ENCODE measurements around the gene TEP1.

TEP1 gene

GRCh38 chr14:20350860-20351259, 62.4 kb downstream of the TEP1 start:
- TF ChIP-seq CTCF (IDR thresholded peaks at IDR 0.05) (no peak), ZFX (IDR thresholded peaks at IDR 0.05; ENCODE audit: borderline replicate concordance) (no peak)
- H3K27ac ChIP-seq: no peak overlapping the region

- no peak overlapping the region for H3K27ac ChIP-seq
- TF ChIP-seq ZFX (IDR thresholded peaks at IDR 0.05; ENCODE audit: borderline replicate concordance): no peak
These were observed 63.0 kb downstream of the TEP1 start for GRCh38 chr14:20350282-20350681.

GRCh38 chr14:20347747-20348146, 65.6 kb downstream of the TEP1 start:
- TF ChIP-seq ZFX (IDR thresholded peaks at IDR 0.05; ENCODE audit: borderline replicate concordance): no peak
- TF ChIP-seq CTCF (IDR thresholded peaks at IDR 0.05): no peak
- no peak overlapping the region for H3K27ac ChIP-seq

- H3K27ac ChIP-seq: no peak overlapping the region
- no peak for TF ChIP-seq CTCF (IDR thresholded peaks at IDR 0.05)
- TF ChIP-seq ZFX (IDR thresholded peaks at IDR 0.05; ENCODE audit: borderline replicate concordance): no peak
These were observed 66.6 kb downstream of the TEP1 start for GRCh38 chr14:20346713-20347112.

- TF ChIP-seq CTCF (IDR thresholded peaks at IDR 0.05): no peak
- TF ChIP-seq ZFX (IDR thresholded peaks at IDR 0.05; ENCODE audit: borderline replicate concordance): no peak
These were observed 67.9 kb downstream of the TEP1 start for GRCh38 chr14:20345366-20345765.

GRCh38 chr14:20343862-20344220, 69.5 kb downstream of the TEP1 start:
- TF ChIP-seq ZFX (IDR thresholded peaks at IDR 0.05; ENCODE audit: borderline replicate concordance): no peak
- no peak for TF ChIP-seq CTCF (IDR thresholded peaks at IDR 0.05)

More at GRCh38 chr14:20345366-20345765, 67.9 kb downstream of the TEP1 start:
- H3K27ac ChIP-seq: no peak overlapping the region

GRCh38 chr14:20343092-20343861, 70.0 kb downstream of the TEP1 start, which contains the start of gene PARP2:
Gene PARP2, plus strand, starts transcription at chr14:20343635. Its CDS starts 7 bp downstream, at chr14:20343642.
- TF ChIP-seq ZFX (IDR thresholded peaks at IDR 0.05; ENCODE audit: borderline replicate concordance): no peak
- no peak for TF ChIP-seq CTCF (IDR thresholded peaks at IDR 0.05)
- H3K27ac ChIP-seq: peak within 1 kb of the TSS; percentile 95

More at GRCh38 chr14:20343862-20344220, 69.5 kb downstream of the TEP1 start:
- H3K27ac ChIP-seq: peak overlapping the region; percentile 95
